Sciatic nerve (tissue), 2 donors: Measurements from ENCODE around the gene CBLN3. TPM values are rescaled to one million over a fixed set of nuclear protein-coding genes. Genes with fewer than 3 reads are reported as not detected.

Experiments
- ATAC-seq: fragments of 200-7000 bp; cut with Tn5 transposase; one replicate; pipeline ENCODE4 v1.9.1; 2020; ENCODE audit warnings: mild to moderate bottlenecking, moderate library complexity
- DNase-seq: peaks from one replicate; pipeline ENCODE4 v3.0.0-alpha.2; 2020; ENCODE audit warnings: low spot score
- intact Hi-C: fragments of 100-400 bp; cut with DNase I; formaldehyde crosslinking; loops from one replicate; pipeline ENCODE4 v1.14.2; 2022
- total RNA-seq: library from RNA; stranded (reverse); fragmentation: NEBNext Ultra II Directional; extraction: Animal tissue kit (Norgen Biotek cat#: 25700); gene quantifications from one replicate; pipeline ENCODE4 v1.2.1, GENCODE V29; 2021
- donor health status: DM: no; HTN: no; CAD: no.
- donor health status: DM: no; HTN: no; CAD: no.

The CBLN3 gene
- total RNA-seq, 1 donor from 2014 or later, result 7.0 TPM

DNA sequence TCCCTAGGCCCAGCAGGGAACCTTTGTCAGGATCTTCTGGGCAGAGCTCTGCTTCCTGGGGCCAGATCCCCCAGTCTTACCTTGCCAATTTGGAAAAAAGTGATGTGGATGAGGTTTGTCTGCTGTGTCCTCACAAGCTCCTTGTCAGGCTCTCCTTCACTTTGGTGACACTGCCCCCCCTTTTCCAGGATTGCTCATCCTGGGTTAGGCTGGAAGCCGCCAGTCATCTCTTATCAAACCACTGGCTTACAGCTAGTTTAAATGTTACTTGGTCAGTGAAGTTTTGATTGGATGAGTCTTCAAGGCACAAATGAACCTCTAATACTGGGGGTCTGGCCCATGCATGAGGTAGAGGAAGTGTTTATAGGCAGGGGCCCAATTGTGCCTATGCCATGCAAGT, 15.4 kb downstream of the CBLN3 start:
- DNase-seq (no peak), ATAC-seq (no peak)
- intact Hi-C loops, result loop anchor here (5.0 kb wide), 1 partner anchor 1452 kb away; no protein-coding TSS in a partner anchor

DNA sequence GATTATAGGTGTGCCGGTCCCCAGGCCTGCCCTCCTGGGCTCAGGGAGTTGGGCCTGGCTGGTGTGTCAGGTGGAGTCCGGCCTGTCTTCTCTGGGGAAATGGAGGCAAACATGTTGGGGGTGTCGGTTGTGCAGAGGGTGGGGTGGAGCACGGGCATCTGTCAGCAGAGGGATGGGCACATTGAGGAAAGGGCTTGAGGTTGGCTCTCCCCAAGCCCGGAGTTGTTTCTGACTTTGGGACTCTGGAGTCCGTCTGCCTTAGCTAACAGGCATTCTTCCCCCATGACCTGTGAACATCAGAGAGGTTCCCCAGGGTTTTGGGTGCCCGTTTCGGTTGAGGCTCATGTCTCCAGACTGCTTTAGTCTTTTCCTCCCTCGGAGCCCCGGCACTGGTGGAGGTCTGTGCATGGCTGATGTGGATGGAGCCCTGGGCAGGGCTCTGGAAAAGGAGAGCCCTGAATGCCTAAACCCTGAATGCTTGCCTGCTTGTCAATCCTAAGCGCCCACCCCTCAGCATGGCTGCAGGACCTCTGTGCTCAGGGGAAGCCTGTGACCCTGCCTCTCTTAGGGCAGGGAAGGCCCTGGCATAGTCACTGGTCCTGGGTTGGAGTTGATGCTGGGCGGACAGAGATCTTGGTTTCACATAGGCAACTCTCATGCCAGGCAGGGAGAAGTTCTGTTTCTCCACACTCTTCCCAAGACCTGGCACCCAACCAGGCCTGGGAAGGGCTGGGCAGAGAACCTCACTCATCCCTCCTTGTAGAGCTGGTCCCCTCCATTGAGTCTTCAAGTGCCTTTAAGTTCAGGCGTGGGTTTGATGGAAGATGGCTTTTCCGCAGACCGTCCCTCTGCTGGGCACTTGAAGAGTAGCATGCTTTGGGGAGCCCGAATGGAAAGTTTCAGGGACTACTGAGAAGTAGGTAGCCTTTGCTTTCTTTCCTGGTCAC, 17.8 kb downstream of the CBLN3 start:
- intact Hi-C loops, result loop anchor here (5.0 kb wide), 1 partner anchor 1449 kb away; no protein-coding TSS in a partner anchor
- no peak for DNase-seq

DNA sequence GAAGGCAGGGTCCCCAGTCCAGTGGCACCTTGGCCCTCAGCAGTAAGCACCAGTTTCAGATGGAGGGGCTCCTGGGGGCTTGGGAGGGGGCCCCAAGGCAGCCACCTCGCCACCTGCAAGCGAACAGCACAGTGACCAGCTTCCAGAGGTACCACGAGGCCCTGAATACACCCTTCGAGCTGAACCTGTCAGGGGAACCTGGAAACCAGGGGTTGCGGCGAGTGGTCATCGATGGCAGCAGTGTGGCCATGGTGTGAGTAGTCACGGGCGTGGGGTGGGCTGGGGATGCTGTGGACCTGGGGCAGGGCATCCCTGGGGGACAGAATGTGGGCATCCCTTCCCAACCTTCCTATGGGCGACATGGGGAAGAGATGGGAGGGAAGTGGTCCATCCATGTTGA, 19.5 kb downstream of the CBLN3 start:
- ATAC-seq (no peak), DNase-seq (no peak)
- intact Hi-C loops, result loop anchor here (5.0 kb wide), 1 partner anchor 1448 kb away; no protein-coding TSS in a partner anchor

More for the DNA sequence above, 17.8 kb downstream of the CBLN3 start:
- peak; percentile 31 for ATAC-seq

DNA sequence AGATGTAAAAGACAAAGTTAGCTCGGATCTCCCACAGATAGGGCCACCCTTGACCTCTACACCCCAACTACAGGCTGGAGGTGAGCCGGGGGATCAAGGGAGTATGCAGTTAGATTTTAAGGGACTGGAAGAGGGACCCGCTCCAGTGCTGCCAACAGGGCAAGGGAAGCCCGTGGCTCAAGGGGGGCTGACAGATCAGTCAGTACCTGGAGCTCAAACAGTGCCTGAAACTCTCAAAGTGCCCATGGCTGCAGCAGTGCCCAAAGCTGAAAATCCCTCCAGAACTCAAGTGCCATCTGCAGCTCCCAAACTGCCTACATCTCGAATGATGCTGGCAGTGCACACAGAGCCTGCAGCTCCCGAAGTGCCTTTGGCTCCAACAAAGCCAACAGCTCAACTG, 20.3 kb downstream of the CBLN3 start:
- no peak for ATAC-seq
- no peak for DNase-seq

DNA sequence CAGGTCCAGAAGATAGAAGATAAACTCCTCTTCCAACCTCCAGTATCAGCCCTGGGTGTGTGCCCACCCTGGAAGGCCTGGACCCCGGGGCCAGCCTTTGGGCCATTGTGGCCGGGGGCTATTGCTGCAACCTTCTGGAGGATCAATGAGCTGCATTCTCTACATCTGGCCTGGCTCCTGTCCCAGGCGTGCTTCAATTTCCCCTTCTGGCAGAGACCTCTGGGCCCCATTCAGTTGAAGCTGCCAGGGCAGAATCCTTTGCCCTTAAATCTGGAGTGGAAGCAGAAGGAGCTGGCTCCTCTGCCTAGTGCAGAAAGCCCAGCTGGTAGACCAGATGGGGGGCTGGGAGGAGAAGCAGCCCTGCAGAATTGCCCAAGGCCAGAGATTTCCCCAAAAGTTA, 20.7 kb downstream of the CBLN3 start:
- DNase-seq, result no peak
- ATAC-seq, result no peak
- intact Hi-C loops, result no loop called here

More for the DNA sequence above, 20.3 kb downstream of the CBLN3 start:
- intact Hi-C loops, result no loop called here

DNA sequence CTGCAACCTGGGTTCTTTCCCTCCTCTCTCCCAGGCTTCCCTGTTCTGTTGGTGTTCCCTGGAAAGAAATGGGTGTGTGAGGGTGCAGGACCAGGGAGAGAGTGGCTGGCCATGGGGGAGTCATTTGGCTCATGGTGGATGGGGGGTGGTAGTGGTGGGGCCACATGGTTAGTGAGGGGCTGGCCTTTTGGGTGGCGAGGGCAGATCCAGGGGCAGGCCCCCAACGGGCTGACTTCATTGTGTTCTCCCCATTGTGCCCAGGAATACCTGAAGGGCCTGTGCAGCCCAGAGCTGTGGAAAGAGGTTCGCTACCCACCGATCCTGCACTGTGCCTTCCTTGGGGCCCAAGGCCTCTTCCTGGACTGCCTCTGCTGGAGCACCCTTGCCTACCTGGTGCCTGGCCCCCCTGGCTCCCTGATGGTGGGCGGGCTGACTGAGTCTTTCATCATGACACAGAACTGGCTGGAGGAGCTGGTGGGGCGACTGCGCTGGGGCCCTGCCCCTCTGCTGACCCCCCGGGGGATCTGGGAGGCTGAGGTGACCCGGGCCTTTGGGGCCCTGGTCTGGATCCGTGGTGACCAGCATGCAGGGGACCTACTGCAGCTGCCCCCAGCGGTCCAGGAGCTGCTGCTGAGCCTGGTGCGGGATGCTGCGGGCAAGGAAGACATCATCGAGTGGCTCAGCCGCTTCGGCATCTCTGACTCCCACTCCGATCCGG, 21.7 kb downstream of the CBLN3 start:
- intact Hi-C loops, result no loop called here
- DNase-seq (no peak), ATAC-seq (no peak)

DNA sequence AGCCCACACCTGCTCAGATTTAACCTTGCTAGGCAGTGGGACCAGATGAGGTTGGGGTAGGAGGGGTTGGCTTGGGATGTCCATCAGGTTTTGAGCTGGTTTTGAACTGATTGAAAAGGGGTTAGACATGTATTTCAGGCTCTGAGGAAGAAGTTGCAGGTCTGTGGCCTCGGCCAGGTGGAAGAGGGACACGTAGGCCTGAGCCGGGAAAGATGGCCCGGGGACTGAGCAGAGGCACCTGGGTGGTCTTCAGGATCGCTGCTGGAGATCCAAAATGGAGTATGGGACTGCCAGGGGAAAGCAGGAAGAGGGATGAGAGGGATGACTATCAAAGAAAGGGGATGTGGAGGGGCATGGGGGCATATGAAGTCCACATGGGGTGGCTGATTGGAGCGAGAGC, 23.1 kb downstream of the CBLN3 start:
- intact Hi-C loops, result no loop called here
- DNase-seq, result no peak
- ATAC-seq, result no peak

DNA sequence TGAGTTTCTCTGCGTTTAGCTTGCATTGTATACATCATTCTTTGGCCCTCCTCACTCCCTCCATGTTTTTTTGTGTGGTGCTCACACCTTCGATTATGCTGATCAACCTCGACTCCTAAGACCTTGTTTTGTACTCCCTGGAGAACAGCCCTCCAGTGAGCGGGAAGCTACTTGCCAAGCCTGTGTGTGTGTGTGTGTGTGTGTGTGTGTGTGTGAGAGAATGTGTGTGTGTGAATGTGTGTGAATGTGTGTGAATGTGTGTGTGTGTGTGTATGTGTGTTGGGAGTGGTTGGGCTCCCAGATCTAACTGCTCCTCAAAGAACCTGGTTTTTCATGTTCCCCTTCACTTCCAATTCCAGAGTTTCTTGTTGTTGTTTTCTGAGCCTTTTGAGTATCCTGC, 24.7 kb downstream of the CBLN3 start:
- intact Hi-C loops, result no loop called here
- ATAC-seq (no peak), DNase-seq (no peak)

DNA sequence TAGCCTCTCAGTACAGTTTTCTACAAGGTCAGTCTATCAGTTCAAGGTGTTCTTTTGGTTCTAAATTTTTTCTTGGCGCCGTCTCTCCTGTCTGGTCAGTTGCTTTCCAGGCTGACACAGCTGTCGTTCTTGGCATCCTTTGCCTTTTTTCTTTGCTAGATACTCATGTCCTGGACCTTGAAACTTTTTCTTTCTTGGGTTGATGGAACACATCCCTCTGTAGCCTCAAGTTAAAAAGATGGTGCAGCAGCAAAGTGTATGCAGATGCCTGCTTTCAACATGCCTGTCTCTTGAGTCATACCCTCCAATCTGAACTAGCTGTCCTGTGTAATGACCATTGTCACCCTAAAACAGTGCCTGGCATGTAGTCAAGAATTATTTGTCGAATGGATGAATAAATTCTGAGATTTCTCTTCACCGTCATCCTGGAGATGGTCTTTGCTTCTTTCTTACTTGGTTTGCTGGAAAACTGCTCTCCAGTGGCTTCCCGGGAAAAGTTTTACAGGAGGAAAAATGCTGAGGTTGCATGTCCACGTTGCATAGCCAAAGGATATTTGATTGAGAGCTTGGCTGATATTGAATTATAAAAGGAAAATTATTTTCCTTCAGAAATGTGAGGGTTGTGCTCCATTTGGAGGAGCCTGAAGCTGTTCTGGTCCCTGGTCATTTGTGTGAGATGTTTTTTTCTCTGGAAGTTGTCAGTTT, 26.0 kb downstream of the CBLN3 start:
- peak; percentile 56 for ATAC-seq
- no peak for DNase-seq

DNA sequence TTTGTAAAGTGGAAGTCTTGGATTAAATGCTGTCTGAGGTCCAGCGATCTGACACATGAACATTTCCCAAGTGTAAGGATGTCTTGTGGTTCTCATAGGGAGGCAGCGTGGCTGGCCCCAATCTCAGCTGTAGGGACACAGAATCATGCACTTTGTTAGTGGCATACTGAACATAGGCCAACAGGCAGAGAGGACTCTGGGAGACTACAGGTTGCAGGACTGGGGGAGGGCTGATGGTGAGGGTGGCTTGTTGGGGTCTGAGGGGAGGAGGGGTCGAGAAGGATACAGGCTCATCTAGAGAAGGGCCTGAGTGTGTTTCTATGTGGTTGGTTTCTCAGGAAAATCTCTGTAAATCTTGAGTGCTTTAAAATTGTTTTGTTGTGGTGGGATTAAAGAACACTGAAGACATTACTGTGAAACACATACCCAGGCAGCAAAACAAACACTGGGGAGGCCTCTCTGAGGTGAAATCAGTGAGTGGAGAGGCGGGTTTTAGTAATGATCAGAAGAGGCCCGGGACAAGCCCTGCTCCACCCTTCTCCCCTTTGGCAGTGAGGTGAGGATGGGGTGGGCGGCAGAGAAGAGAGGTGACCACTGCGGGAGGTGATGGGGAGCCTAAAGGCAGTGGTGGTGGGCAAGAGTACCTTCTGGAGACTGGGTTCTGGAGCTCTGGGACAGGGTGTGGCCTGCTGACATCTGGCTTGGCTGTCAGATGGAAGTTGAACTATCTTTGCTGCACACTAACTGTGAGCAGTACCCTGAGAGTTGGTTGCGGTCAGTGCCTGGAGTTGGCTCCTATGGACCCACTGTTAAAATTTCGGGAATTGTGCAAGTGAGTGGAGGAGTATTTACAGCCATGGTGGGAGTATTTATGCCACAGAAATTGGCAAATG, 27.4 kb downstream of the CBLN3 start:
- intact Hi-C loops, result no loop called here
- ATAC-seq, result peak; percentile 45
- DNase-seq, result no peak

More for the DNA sequence above, 26.0 kb downstream of the CBLN3 start:
- intact Hi-C loops, result no loop called here

DNA sequence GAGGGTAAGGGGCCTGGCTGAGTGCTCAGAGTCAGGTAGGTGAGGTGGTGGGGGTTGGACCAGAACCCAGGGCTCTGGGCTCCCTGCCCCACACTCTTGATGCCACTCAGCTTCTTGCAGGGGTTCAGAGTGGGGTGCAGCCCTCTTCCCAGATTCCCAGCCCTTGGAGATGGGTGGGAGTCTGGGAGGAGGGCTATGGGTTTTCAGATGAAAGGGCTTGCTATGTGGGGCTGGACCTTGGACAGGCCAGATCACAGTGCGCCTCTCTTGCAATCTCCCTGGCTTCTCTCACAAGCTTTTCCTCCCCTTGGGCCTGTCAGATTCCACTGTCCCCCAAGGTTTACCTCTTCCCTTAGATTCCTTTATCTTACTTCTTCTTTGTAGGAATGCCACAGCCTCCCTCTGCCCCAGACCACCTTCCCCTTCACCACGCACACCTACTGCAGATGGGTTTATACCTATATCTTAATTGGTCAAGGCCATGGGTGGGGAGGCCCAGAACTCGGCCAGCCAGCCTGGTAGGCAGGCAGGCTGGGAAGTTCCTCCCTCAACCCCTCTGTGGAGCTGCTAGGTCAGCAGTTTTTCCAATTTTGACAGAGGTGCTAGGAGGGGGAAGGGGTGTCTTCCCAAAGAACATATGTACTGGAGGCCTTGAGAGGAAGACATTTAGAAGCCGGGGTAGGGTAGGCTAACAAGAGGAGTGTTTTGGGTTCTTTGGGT, 29.3 kb downstream of the CBLN3 start:
- no peak for DNase-seq
- intact Hi-C loops, result no loop called here
- ATAC-seq, result no peak

DNA sequence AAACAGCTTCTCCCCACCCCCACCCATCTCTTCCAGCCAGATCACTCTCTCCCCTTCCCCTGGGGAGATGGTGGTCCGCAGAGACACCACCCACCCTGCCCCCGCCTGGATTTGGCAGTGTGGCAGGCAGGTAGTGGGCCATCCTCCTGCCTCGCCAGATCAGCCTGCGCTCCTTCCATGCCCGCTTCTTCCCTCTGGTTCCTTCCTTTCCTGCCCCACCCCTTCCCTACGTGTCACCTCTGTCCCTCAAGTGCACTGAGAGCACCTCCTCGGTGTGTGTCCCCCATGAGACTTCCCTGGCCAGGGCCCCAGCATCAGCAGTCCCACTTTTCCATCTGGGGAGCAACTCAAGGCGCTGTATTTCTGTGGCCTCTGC, 30.0 kb downstream of the CBLN3 start:
- ATAC-seq (peak; percentile 1), DNase-seq (no peak)
- intact Hi-C loops, result no loop called here

DNA sequence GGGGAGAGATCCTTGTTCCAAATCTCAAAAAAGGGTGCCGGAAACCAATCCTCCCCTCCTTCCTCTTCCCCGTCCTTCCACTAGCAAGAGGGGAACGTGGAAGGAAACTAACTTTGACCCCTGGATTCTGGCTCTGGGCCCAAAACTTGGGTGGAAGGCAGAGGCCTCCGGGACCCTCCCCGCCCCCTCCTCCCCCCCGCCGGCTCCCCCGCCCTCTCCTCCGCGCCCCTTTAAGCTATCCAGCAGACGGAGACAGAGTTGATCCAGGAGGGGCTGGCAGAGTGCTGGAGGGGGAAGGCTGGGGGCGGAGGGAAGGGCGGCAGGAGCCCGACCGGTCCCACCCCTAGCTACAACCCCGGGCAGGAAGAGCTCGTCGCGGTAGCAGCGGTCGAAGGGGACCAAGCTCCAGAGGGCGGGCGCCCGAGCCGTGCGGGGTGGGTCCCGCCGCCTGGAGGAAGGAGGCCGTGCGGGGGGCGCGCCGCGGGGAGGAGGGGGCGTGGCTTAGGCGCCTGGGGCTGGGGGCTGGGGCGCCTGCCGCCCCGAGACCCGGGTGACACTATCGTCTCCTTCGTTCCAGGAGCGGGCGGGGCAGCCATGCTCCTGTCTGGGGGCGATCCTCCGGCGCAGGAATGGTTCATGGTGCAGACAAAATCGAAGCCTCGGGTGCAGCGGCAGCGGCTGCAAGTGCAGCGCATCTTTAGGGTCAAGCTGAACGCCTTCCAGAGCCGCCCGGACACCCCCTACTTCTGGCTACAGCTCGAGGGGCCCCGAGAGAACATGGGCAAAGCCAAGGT, 30.6 kb downstream of the CBLN3 start, which contains the start of gene NYNRIN:
Gene NYNRIN (plus strand): TSS at position 351 of the 794 bp plus-strand sequence. CDS start 244 bp downstream, at position 595.
- intact Hi-C loops, result no loop called here
- ATAC-seq, result peak; percentile 75
- DNase-seq, result peak; percentile 78

DNA sequence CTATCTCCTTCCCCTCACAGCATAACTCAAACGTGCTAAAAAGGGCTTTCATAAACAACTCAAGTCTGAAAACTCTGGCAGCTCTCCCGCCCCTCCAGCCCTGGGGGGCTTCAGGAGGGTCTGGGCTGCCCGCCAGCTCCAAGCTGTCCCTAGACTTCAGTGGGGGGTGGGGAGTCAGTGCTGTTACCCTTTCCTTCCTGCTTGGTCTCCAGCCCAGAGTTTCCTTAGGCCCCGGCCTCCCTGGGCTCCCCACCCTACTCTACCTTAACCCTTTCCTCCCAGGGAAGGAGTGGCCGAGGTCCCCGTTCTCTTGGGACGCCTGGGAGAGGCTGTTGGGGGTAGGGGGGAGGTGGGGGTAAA, 31.2 kb downstream of the CBLN3 start:
- ATAC-seq (peak; percentile 20), DNase-seq (no peak)

DNA sequence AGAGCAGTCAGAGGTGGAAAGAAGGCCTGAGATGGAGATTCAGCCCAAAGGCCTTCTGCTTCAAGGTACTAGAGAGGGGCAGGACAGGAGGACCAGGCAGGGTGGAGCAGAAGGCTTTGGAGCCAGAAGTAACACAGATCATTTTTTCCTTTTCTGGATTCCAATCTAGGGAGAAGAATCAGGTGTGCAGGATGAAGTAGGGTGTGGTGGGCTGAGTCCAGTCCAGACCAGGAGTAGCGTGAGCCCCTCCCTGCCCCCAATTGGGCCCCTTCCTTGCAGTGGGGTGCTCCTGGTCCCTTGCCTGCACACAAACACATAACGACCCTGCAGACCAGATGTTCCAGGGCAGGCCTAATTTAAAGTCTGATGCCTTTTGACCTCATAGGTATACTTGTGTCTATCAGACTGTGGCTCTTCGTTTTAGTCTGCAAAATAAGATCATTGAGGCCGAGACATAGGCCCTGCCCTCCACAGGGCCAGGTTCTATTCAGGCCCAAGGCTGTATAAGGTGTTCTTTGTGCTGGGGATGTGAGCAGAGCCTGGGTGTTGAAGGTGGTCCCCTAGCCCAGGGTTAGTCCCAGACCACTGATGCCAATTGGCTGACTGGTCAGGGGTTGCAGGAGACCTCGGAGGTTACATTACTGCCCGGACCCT, 31.7 kb downstream of the CBLN3 start:
- intact Hi-C loops, result no loop called here
- DNase-seq, result no peak
- ATAC-seq, result peak; percentile 13

More for the DNA sequence above, 31.2 kb downstream of the CBLN3 start:
- intact Hi-C loops, result no loop called here
